GM12878 (cell line): Measurements from ENCODE around the gene MMGT1. TPM values are rescaled to one million over a fixed set of nuclear protein-coding genes. Genes with fewer than 3 reads are reported as not detected.

Source experiments
- ATAC-seq: fragments of 200-7000 bp; cut with Tn5 transposase; 3 replicates; pipeline ENCODE4 v1.9.1; 2020; ENCODE audit warnings: mild to moderate bottlenecking, moderate library complexity
- BruUV-seq: library from RNA; stranded (reverse); fragments of 400-500 nt; replicated peaks from 2 replicates; lab custom pipeline; 2021; lab: Mats Ljungman, UMichigan
- CTCF ChIA-PET: fragments of 300-600 bp; sonication (Branson Sonifier 250); formaldehyde crosslinking; extraction: SDS; loops from one replicate; lab custom pipeline; 2021; ENCODE audit warnings: inconsistent platforms; lab: Yijun Ruan, JAX
- POLR2A ChIA-PET: fragments of 350-600 bp; formaldehyde crosslinking; extraction: SDS; loops from one replicate; lab custom pipeline; 2021; ENCODE audit warnings: inconsistent platforms; lab: Charles Lee
- RAD21 ChIA-PET: fragments of 300-600 bp; sonication (Branson Sonifier 250); formaldehyde crosslinking; loops from one replicate; lab custom pipeline; 2023; ENCODE audit warnings: antibody characterized with exemption; ENCODE audit not compliant: unreplicated experiment; lab: Charles Lee
- SMC1A ChIA-PET: fragments of 300-600 bp; sonication (Branson Sonifier 250); formaldehyde crosslinking; loops from one replicate; lab custom pipeline; 2023; ENCODE audit not compliant: unreplicated experiment, uncharacterized antibody; lab: Charles Lee
- DNase-seq: peaks from one replicate; pipeline ENCODE4 v3.0.0-alpha.2; 2011; ENCODE audit warnings: low read depth, low spot score
- FAIRE-seq: peaks from 3 replicates; lab custom pipeline; 2011; peaks lifted over from hg19 to GRCh38; lab: Jason Lieb, UNC
- H2AFZ ChIP-seq: 2 replicates; pipeline ENCODE4 v1.6.0; 2011; ENCODE audit warnings: low read depth, low read length, control low read depth; ENCODE audit not compliant: control insufficient read depth
- H3K27ac ChIP-seq: 2 replicates; pipeline ENCODE4 v1.5.1; 2011; ENCODE audit warnings: control low read depth; ENCODE audit not compliant: control insufficient read depth, insufficient read depth
- H3K27me3 ChIP-seq, 2 experiments: replicated peaks in 1 of 2; 2 replicates each; pipeline versions ENCODE4 v1.6.0 to v1.6.1; 2011; ENCODE audit warnings: low read length in 1 of 2; ENCODE audit not compliant: control insufficient read depth in 2 of 2, insufficient read depth in 2 of 2
- H3K36me3 ChIP-seq, 2 experiments: 2 replicates each; pipeline ENCODE4 v1.5.1; 2011; ENCODE audit warnings: low read length in 1 of 2; ENCODE audit not compliant: control insufficient read depth in 2 of 2, insufficient read depth in 2 of 2
- H3K4me1 ChIP-seq: 2 replicates; pipeline ENCODE4 v1.6.1; 2011; ENCODE audit warnings: mild to moderate bottlenecking, low read length, moderate library complexity, mixed read lengths; ENCODE audit not compliant: control insufficient read depth, insufficient read depth
- H3K4me2 ChIP-seq: 2 replicates; pipeline ENCODE4 v1.6.0; 2011; ENCODE audit warnings: control low read depth; ENCODE audit not compliant: control insufficient read depth, insufficient read depth
- H3K4me3 ChIP-seq: fragments of 200-600 bp; sonication (generic); 2 replicates; pipeline ENCODE4 v1.5.1; 2016
- H3K79me2 ChIP-seq: 2 replicates; pipeline ENCODE4 v1.6.0; 2011; ENCODE audit warnings: low read length; ENCODE audit not compliant: control insufficient read depth, insufficient read depth
- H3K9ac ChIP-seq: 2 replicates; pipeline ENCODE4 v1.8.0; 2011; ENCODE audit warnings: low read length, control low read depth, mixed read lengths; ENCODE audit not compliant: control insufficient read depth, insufficient read depth
- H3K9me3 ChIP-seq: replicated peaks from 3 replicates; pipeline ENCODE4 v1.5.1; 2011; ENCODE audit warnings: mild to moderate bottlenecking, low read length; ENCODE audit not compliant: control insufficient read depth, insufficient read depth
- H4K20me1 ChIP-seq: 2 replicates; pipeline ENCODE4 v1.6.0; 2011; ENCODE audit not compliant: control insufficient read depth, insufficient read depth
- CBX5 ChIP-seq: sonication (generic); IDR thresholded peaks from 2 replicates; pipeline ENCODE4 v1.6.1; 2016; ENCODE audit warnings: low read depth, moderate library complexity, mild to moderate bottlenecking, inconsistent platforms
- CHD2 ChIP-seq: IDR thresholded peaks from 2 replicates; pipeline ENCODE4 v1.6.1; 2011; ENCODE audit warnings: low read depth, low read length, improper control_type of control experiment, borderline replicate concordance
- CREB1 ChIP-seq: IDR thresholded peaks from 2 replicates; pipeline ENCODE4 v1.6.1; 2012; ENCODE audit warnings: low read depth, mild to moderate bottlenecking, inconsistent platforms
- DPF2 ChIP-seq: fragments of 450-650 bp; IDR thresholded peaks from 2 replicates; pipeline ENCODE4 v1.6.1; 2017; ENCODE audit warnings: mild to moderate bottlenecking
- HDGF ChIP-seq: fragments of 450-650 bp; IDR thresholded peaks from 2 replicates; pipeline ENCODE4 v1.6.1; 2016; ENCODE audit warnings: antibody characterized with exemption
- MEF2B ChIP-seq: fragments of 450-650 bp; IDR thresholded peaks from 2 replicates; pipeline ENCODE4 v1.6.1; 2018; ENCODE audit warnings: mild to moderate bottlenecking, moderate library complexity; ENCODE audit not compliant: partially characterized antibody, poor library complexity, severe bottlenecking
- MTA3 ChIP-seq: IDR thresholded peaks from 2 replicates; pipeline ENCODE4 v1.6.1; 2012; ENCODE audit warnings: low read length, inconsistent platforms, borderline replicate concordance
- MYB ChIP-seq: fragments of 150-350 bp; IDR thresholded peaks from 2 replicates; pipeline ENCODE4 v1.6.1; 2014; ENCODE audit warnings: mild to moderate bottlenecking, low read depth, low read length, borderline replicate concordance
- NR2C2 ChIP-seq: IDR thresholded peaks from 2 replicates; pipeline ENCODE4 v1.6.1; 2011; ENCODE audit warnings: borderline replicate concordance, low read depth; ENCODE audit not compliant: control insufficient read depth, insufficient read length
- NRF1 ChIP-seq: conservative IDR thresholded peaks from 2 replicates; pipeline ENCODE4 v1.6.1; 2011; ENCODE audit warnings: mild to moderate bottlenecking, low read depth, low read length, improper control_type of control experiment
- RELB ChIP-seq: fragments of 450-650 bp; IDR thresholded peaks from 2 replicates; pipeline ENCODE4 v1.6.1; 2017; ENCODE audit warnings: low read depth, mild to moderate bottlenecking, moderate library complexity
- SIX5 ChIP-seq: IDR thresholded peaks from 2 replicates; pipeline ENCODE4 v1.6.1; 2011; ENCODE audit warnings: mild to moderate bottlenecking, low read depth, low read length, moderate library complexity; ENCODE audit not compliant: severe bottlenecking
- ZBTB4 ChIP-seq: fragments of 450-650 bp; formaldehyde crosslinking; IDR thresholded peaks from 2 replicates; pipeline ENCODE4 v1.4.0; 2022; ENCODE audit warnings: mild to moderate bottlenecking, moderate library complexity
- ZNF687 ChIP-seq: fragments of 450-650 bp; IDR thresholded peaks from 2 replicates; pipeline ENCODE4 v1.6.1; 2017; ENCODE audit warnings: mild to moderate bottlenecking, moderate library complexity
- WGBS: methylation state at CpG from one replicate; pipeline ENCODE4 v1.1.6; 2016; ENCODE audit warnings: low lambda C conversion rate; ENCODE audit not compliant: insufficient replicate concordance, insufficient coverage; ENCODE audit errors: missing lambda C conversion rate; 5-methylcytosine and 5-hydroxymethylcytosine counted together
- in situ Hi-C: fragments of 300-500 bp; cut with MboI; formaldehyde crosslinking; loops from 9 replicates; pipeline ENCODE4 v1.14.3; 2018; ENCODE audit warnings: mixed read lengths
- intact Hi-C: fragments of 100-400 bp; cut with micrococcal nuclease; formaldehyde crosslinking; loops from one replicate; pipeline ENCODE4 v1.14.2; 2022; ENCODE audit not compliant: unreplicated experiment
- polyA plus RNA-seq, 11 experiments: library from polyadenylated mRNA; depleted of rRNA in 4 of 11; unstranded in 6 of 11; stranded (reverse) in 5 of 11; fragments of >200 nt; fragmentation: Nextera tagmentation in 4 of 11; fragmentation: Illumina TruSeq in 1 of 11; extraction: Ambion mirVana in 4 of 11; extraction: Trizol in 1 of 11; gene quantifications; 1 replicate in 1 of 11; 2 replicates in 10 of 11; pipeline versions ENCODE4 v1.2.1 to v1.2.3, GENCODE V29; 2011 to 2016; ENCODE audit warnings: inconsistent platforms in 2 of 11, missing spikeins in 2 of 11, low read depth in 1 of 11
- total RNA-seq, 4 experiments: library from RNA; depleted of rRNA in 3 of 4; stranded (reverse); fragments of >200 nt in 3 of 4; fragmentation: Illumina TruSeq in 1 of 4; extraction: Trizol in 1 of 4; gene quantifications; 2 replicates each; pipeline versions ENCODE4 v1.2.1 to v1.2.3, GENCODE V29; 2013 to 2021

The MMGT1 gene
- total and polyA plus RNA-seq, 10 of the 15 experiments (the other 5 are each of a cell fraction or from before 2014, with no cell fraction given) = 8.8 to 19.2 (median 13.7) TPM

DNA sequence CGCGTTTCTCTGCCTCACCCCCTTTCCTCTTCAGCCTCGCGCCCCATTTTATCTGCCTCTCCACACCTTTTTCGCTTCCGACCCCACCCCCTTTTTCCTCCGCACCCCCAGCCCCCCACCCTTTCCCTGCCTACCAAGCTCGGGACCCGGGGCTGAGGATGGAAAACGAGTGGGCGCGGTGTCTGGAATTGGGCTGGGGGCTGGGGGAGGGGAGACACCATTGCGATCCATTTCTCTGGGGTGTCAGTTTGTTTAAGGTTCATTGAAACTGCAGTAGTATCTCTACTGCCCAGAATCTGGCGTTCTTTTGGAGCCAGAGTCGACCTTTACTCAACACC lies 12.2 kb upstream of the MMGT1 start:
- Histone ChIP-seq H4K20me1 (no peaks in the 10 kb centered on the region), H3K9ac (no peak overlapping the region; the same call in 1 of the 2 replicates), H3K9me3 (no peaks in the 10 kb centered on the region), H3K36me3 (no peaks in the 10 kb centered on the region), H3K27ac (no peak overlapping the region), H3K4me3 (peak overlapping the region; percentile 68), H3K79me2 (peaks cover 6% of the 10 kb centered on the region), H3K4me2 (peak overlapping the region; percentile 40), H2AFZ (no peak overlapping the region), H3K4me1 (no peaks in the 10 kb centered on the region), H3K27me3 (no peaks in the 10 kb centered on the region)
- SMC1A ChIA-PET = interaction anchor here (0.5 kb wide), 1 partner anchor 470 kb away, joined by 3 read pairs; no protein-coding TSS in a partner anchor
- intact Hi-C loops = loop anchor here (2.0 kb wide), 2 partner anchors 35 to 511 kb away; partner anchors contain the start of gene HTATSF1
- no peak for DNase-seq
- CTCF ChIA-PET = interaction anchor here (1.1 kb wide), 1 partner anchor 20 kb away, joined by 5 read pairs; no protein-coding TSS in a partner anchor
- WGBS = 35% methylated on average over 11 of the region's 15 CpGs
- ATAC-seq = peak; percentile 4; the same call in 2 of the 3 replicates
- no peak for FAIRE-seq
- in situ Hi-C loops = no loop called here
- POLR2A ChIA-PET = interaction anchor here (1.7 kb wide), 1 partner anchor 12 kb away, joined by 4 read pairs; the partner anchor contains the start of gene MMGT1
- RAD21 ChIA-PET = no interaction called here
- BruUV-seq = no TSS peak
- TF ChIP-seq NR2C2 (no peak), ZBTB4 (CRISPR knock-in tag) (no peak), CREB1 (no peak), DPF2 (no peak), MEF2B (no peak), MTA3 (no peak), HDGF (no peak), NRF1 (no peak), CHD2 (no peak), SIX5 (no peak), ZNF687 (no peak), CBX5 (no peak), MYB (no peak), RELB (no peak)
